ENCODE data around the gene CBFA2T3.

DNA sequence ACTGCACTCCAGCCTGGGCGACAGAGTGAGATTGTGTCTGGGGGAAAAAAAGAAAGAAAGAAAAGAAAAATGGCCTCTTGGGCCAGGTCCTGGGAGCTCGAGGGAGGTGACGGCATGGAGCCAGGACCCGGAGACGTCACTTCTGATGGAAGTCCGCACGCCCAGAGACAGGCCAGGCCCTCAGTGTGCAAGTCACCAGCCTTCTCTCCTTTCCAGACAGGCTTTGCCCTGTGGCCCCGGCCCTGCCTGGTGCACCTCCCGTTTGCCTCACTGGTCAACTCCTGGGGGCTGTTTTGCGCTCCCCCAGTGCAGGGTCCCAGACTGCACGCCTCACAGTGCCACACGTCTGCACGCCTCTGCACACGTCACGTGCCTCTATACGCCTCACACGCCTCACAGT, 44.1 kb downstream of the CBFA2T3 start:
- no peak for TF ChIP-seq NFRKB (IDR thresholded peaks at IDR 0.05)
- TF ChIP-seq RFXAP (CRISPR knock-in tag; IDR thresholded peaks at IDR 0.05; ENCODE audit: borderline replicate concordance): no peak
- no peak for TF ChIP-seq SMARCC2 (IDR thresholded peaks at IDR 0.05)

Measured in HepG2 (cell line).